Skeletal muscle cell (primary cell): ENCODE measurements around the gene BTG4.

Source experiments
- DNase-seq: peaks from one replicate; pipeline ENCODE4 v3.0.0-alpha.2; 2010; ENCODE audit warnings: low read depth
- H3K4me3 ChIP-seq: 2 replicates; pipeline ENCODE4 v1.5.1; 2011; ENCODE audit warnings: low read depth, mild to moderate bottlenecking, control low read depth, low read length, moderate library complexity

BTG4 gene

GRCh38 chr11:111512296-111513239, at the start of gene BTG4:
Gene BTG4, minus strand, starts transcription at chr11:111512386. Its CDS starts 13,610 bp downstream, at chr11:111498776.
- H3K4me3 ChIP-seq: peak within 1 kb of the TSS; percentile 44
- no peak for DNase-seq

GRCh38 chr11:111561791-111562325, 49.7 kb upstream of the BTG4 start:
- peak; percentile 58 for DNase-seq
- no peak overlapping the region for H3K4me3 ChIP-seq

- H3K4me3 ChIP-seq: no peak overlapping the region
- DNase-seq: no peak
These were observed 49.1 kb upstream of the BTG4 start for GRCh38 chr11:111561306-111561705.

GRCh38 chr11:111560800-111561199, 48.6 kb upstream of the BTG4 start:
- H3K4me3 ChIP-seq: no peak overlapping the region
- no peak for DNase-seq

GRCh38 chr11:111559800-111560464, 47.7 kb upstream of the BTG4 start:
- DNase-seq: no peak
- H3K4me3 ChIP-seq: no peak overlapping the region

- peak; percentile 85 for DNase-seq
- H3K4me3 ChIP-seq: no peak overlapping the region
These were observed 45.4 kb upstream of the BTG4 start for GRCh38 chr11:111557425-111558111.

GRCh38 chr11:111555255-111555654, 43.1 kb upstream of the BTG4 start:
- no peak for DNase-seq

GRCh38 chr11:111554532-111554931, 42.3 kb upstream of the BTG4 start:
- no peak overlapping the region for H3K4me3 ChIP-seq
- no peak for DNase-seq

More at GRCh38 chr11:111555255-111555654, 43.1 kb upstream of the BTG4 start:
- H3K4me3 ChIP-seq: no peak overlapping the region

GRCh38 chr11:111550258-111550657, 38.1 kb upstream of the BTG4 start:
- H3K4me3 ChIP-seq: no peak overlapping the region
- no peak for DNase-seq

GRCh38 chr11:111549869-111550203, 37.6 kb upstream of the BTG4 start:
- no peak overlapping the region for H3K4me3 ChIP-seq
- DNase-seq: no peak

- H3K4me3 ChIP-seq: no peak overlapping the region
- DNase-seq: peak; percentile 40
These were observed 37.1 kb upstream of the BTG4 start for GRCh38 chr11:111549196-111549868.

GRCh38 chr11:111548525-111548924, 36.3 kb upstream of the BTG4 start:
- no peak for DNase-seq
- H3K4me3 ChIP-seq: no peak overlapping the region

- no peak overlapping the region for H3K4me3 ChIP-seq
- no peak for DNase-seq
These were observed 30.6 kb upstream of the BTG4 start for GRCh38 chr11:111542606-111543275.

GRCh38 chr11:111541254-111542061, 29.3 kb upstream of the BTG4 start:
- peak; percentile 73 for DNase-seq

GRCh38 chr11:111540937-111541253, 28.7 kb upstream of the BTG4 start:
- peak overlapping the region; percentile 74 for H3K4me3 ChIP-seq
- no peak for DNase-seq

More at GRCh38 chr11:111541254-111542061, 29.3 kb upstream of the BTG4 start:
- H3K4me3 ChIP-seq: peak overlapping the region; percentile 74

- H3K4me3 ChIP-seq: peak within 1 kb of the TSS; percentile 74
These were observed 28.1 kb upstream of the BTG4 start, which contains the start of gene LAYN for GRCh38 chr11:111540114-111540936. Gene LAYN, plus strand, starts transcription at chr11:111540720. Its CDS starts 124 bp downstream, at chr11:111540844.

GRCh38 chr11:111539426-111540113, 27.4 kb upstream of the BTG4 start:
- peak overlapping the region; percentile 74 for H3K4me3 ChIP-seq
- no peak for DNase-seq

More at GRCh38 chr11:111540114-111540936, 28.1 kb upstream of the BTG4 start, which contains the start of gene LAYN:
- no peak for DNase-seq
